ENCODE results near the gene DNMBP.
"Not testable (repeated sequence)": the region's sequence is repeated elsewhere in the genome, so short reads cannot be mapped to it uniquely, and the experiment has no call there.

The DNMBP gene

DNA sequence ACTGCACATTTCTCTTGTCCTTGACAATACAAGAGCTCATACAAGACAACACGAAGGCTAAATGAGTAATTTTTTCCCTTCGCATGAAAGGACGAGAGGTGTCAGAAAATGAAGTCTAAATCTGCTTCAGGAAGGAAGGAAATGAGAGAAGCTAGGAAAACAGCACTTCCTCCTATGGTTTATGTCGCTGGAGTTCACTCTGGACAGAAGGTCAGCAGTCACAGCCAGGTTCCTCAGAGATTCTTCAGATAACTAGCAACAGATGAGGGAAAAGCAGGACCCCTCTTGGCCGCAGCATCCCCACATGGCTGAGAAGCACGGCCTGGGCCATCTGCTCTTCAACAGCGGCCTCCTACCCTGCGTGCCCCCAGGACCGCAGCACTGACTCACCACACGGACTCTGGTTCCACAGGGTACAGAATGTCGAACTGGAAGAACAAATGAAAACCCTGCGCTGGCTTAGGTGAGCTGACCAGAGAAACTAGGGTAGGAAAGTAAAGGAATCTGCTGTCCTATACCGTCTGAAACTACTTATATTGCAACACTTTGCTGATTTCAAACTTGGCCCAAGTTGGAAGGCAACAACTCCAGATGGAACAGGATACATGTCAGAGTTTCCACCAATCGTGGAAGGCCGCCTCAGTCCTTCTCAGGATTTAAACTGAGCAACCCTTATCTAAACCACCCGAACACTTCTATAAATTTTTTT, 26.3 kb downstream of the DNMBP start:
- no peak for DNase-seq

DNA sequence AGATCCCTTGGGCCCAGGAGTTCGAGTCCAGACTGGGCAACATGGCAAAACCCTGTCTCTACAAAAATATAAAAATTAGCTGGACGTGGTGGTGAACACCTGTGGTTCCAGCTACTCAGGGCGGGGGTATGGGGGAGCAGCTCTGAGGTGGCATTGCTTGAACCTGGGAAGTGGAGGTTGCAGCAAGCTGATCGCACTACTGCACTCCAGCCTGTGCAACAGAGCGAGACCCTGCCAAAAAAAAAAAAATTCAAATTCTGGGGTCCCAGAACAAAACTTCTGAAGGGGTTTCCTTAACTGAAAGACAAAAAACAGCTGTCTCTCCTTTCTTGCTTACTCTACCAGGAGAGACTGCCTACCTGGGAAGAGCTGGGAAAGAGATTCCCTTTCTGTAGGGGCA, 27.0 kb downstream of the DNMBP start:
- no peak for DNase-seq

DNA sequence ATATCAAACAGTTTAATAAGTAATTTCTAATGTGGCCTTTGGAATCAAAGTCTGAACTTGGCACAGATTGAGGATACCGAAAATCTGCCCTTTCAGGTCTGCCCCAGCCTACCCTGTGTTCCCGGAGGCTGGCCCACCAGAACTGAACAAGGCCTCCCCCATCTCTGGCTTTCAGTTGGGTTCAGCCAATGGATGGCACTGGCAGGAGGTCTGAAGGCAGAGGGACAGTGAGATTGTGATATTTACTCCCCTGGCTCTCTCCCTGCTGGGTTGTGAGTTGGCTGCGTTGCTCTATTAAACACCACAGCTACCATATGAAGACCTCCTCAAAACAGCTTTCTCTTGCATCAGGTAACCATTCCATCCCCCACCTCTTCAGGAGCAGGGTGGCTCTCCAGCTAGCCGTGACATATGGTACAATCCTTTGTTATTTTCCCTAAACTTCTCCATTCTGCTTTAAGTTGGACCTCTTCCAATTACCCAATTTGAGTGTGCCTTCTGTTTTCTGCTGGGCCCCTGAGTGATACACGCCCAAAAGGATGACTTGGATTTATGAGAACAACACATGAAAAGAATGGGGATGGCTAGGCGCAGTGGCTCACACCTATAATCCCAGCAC, 28.1 kb downstream of the DNMBP start:
- DNase-seq = no peak

DNA sequence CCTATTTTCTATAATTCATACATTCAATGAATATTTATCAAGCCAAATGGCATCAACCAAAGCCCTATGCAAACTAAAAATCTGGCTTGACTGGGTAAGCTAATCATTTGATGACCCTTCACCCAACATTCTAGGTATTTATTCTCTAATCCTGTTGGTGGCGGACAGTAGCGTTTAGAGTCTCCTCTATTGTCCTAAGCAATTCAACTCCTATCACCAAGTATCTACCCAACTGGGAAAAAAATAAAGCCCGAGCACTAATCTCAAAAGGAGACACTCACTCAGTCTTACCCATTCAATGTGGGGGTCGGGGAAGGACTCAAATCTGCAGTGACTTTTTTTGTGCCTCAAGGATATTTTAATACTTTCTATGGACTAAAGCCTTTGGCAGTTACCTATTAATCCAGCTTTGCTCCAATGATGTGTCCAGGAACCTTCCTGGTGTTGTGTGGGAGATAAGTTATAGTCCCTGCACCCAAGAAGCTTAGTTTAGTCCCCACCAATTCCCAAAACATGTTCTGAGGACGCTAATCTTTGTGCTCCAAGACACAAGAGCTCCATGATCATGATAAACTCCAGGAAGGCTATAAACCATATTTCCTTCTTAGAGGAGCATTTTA, 30.6 kb downstream of the DNMBP start:
- no peak for DNase-seq

DNA sequence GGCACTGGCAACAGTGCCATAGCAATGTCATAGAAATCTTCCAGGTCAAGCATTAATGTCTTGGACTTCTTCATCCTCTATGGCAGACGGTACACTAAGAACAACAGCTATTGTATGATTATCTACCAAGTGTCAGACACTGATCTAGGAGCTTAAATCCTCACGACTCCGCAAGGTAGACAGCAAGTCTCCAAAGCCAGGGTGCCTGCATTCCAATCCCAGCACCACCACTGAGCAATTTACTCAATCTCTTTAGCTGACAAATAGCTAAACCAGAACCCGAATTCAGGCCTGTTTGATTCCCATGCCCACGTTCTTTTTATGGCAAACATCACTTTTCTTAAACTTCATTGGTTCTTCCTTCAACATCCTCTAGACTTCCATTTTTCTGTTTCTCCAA, 31.8 kb downstream of the DNMBP start:
- no peak for DNase-seq

DNA sequence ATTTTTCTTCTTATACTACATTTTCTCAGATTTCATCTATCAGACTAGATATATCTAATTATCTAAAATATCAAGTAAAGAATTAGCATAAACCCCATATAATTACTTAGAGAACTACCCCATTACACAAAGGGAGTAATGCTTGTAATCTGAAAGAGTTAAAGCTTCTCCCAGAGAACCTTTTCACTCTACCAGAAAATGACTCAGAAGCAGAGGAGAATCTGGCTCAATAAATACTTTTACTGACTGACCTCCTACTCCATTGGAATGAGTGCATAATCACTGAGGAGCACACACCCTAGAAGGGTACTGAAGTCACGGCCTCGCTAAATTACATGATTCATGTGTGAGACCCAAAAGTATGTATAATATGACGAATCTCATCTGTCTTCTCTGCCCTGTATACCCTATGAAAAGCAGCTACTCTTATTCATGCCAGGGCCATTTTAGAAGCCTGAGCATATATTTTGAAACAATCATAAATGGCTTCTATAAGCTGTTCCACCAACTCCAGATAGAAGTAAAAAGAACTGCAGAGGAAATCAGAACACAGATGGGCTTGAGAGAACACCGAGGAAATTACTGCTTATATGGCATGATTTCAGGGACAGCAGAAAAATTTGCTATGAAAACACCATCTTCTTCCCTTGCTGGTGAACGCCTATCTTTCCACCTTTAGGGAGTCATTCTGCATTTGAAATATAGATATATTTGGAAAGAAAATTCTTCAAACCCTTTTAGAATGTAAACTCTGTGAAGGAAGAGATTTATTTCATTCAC, 32.7 kb downstream of the DNMBP start:
- no peak for DNase-seq

DNA sequence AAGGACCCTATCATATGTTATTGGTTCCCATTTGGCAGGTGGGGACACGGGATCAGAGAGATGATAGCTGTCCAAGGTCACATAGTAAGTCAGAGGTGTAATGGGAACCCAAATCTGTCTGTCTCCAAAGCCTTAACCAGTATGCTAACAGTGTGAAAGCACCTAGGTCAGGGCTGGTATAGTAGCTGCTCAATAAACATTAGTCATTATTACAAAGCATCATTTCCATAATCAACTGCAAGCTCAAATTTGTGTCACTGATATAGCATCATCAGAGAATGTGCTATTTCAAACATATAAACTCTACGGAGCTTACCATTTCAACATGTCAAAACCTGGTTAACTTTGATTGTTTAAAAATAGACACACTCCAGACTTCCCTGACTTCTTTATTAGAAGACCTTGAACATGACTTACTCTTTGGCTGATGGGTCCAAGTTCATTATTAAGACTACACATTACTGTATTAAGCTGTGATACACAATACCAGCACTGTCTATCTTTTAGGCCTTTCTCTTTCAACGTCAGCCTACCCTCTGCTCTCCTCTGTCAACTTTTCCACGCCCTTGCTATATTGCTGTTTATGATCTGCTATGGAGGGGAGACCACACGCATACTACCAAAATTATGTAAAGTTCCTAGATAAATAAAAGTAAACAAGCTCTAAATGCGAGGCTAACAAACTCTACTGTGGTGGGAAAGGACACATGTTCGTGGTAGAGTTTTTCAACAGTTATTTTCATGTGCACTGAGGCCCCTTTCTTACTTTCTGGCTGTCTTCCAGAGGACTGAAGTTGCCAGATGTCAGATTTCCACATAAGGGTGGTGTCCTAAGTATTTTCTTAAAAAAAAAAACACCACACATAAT, 33.6 kb downstream of the DNMBP start:
- no peak for DNase-seq

DNA sequence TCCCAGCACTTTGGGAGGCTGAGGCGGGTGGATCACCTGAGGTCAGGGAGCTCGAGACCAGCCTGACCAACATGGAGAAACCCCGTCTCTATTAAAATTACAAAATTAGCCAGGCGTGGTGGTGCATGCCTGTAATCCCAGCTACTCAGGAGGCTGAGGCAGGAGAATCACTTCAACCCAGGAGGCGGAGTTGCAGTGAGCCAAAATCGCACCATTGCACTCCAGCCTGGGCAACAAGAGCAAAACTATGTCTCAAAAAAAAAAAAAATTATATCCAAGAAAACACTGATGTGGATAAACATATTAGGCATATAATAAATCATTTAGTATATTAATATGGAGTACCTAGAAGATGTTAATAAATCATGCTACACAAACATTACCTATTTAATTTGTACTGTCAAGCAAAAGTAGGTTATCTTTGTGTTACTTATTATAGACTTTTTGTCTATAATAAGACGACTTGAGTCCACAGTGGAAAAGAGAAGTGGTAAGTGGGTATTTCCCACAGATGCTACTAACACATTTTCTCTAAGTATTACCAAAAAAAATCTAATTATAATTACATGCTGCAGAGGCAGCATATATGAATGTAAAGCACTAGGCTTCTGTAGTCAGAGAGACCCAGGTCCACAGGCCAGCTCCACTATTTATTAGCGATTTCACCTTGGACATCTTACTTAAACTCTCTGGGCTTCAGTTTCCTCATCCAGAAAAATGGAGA, 34.5 kb downstream of the DNMBP start:
- no peak for DNase-seq

DNA sequence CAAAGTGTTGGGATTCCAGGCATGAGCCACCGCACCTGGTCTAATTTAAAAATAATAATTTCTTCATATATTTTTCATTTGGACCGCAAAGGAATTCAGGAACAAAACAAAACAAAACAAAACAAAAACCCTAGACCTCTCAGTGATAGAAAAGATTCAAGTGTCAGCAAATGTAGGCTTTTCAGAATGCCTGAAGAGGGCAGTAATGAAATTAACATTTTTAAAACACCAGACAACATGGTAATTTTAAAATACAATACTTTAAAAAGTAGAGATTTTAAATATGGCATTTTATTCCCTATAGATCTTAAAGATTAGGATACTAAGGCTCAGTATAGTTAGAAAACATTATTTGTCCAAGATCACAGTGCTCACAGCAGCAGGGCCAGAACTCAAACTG, 36.6 kb downstream of the DNMBP start:
- no peak for DNase-seq

DNA sequence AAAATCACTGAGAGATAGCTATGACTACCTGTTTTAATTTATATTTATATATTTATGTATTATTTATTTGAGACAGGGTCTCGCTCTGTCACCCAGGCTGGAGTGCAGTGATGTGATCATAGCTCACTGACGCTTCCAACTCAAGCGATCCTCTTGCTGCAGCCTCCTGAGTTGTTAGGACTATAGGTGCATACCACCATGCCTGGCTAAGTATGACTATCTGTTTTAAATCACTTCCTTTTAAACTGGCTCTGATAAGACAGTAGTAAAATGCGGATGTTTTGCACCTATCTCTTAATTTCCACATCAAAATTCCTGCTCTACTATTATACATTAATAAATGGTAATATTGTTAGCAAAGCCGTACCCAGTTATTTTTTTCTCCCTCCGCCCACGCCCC, 41.8 kb downstream of the DNMBP start:
- DNase-seq = no peak

DNA sequence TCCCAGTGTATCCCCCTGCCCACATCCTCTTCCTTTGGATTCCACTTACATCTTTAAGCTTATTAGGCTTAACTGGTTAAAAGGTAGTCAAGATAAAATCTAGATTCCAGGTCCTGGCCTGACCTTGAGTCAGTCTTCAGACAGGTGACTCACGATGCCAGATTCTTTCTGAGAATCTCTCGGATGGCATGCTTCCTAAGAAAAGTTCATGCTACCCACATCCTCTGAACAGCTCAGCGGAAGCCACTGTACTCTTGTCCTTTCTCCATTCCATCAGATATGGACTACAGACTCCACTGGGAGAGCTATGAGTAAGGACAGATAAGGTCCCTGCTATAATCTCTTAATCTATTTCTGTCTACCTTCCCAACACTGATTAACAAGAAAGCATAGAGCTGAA, 43.4 kb downstream of the DNMBP start:
- no peak for DNase-seq

DNA sequence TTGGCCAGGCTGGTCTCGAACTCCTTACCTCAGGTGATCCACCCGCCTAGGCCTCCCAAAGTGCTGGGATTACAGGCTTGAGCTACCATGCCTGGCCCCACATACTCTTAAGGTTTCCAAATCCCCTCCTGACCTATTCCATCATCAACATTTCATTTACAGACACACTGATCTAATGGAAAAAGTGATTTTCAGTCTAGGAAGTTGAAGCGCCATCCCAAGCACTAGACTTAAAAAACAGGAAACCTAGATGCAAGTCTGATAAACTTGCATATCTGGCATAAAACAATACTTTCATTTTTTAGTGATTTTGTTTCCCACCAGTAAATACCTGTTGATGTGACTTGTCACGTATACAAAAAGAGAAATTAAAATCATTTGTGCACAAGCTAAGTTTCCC, 44.0 kb downstream of the DNMBP start:
- no peak for DNase-seq

DNA sequence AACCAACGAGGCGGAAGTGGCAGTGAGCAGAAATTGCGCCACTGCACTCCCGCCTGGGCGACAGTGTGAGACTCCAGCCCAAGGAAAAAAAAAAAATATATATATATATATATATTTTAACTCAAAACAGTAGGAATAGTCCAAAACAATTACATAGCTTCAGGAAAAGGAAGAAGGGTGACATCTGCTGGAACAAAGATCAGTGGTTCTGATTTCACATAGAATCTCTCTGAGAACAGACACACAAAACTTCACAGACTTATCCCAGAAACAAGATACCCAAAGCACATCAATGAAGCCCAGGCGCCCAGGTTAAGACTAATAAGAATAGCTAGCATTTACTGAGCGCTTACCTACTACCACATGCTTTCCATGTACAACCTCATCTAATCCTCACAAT, 45.0 kb downstream of the DNMBP start:
- DNase-seq = no peak

DNA sequence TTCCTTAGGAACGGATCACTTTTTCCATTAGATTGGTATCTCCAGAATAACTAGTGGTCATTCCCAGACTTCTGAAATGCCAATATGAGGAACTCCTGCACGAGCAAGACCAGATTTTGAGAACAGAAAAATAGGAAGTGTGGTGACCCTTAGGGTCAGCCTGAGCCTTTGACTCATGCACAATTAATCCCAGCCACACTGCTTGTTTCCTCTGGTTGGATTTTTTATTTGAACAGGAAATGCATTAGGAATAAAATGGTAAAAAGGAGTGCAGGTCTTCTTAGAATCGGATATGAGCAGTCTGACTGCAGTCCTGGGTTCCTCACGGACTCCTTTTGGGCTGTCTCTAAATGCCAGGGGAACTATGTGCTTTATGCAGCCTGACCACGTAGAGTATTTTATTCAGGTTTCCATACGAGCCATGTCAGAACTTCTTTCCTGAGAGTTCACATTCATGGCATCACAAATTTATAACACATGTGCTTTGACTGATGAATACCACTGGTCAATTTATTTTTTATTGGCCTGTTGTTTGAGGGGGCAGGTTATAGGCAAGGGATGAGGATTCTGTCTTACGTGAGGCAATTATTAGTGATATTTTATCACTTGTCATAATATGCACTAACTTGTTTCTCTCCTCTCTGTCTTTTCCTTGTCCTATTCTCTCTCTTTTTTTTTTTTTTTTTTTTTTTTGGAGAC, 46.1 kb downstream of the DNMBP start:
- not testable (repeated sequence) for DNase-seq

DNA sequence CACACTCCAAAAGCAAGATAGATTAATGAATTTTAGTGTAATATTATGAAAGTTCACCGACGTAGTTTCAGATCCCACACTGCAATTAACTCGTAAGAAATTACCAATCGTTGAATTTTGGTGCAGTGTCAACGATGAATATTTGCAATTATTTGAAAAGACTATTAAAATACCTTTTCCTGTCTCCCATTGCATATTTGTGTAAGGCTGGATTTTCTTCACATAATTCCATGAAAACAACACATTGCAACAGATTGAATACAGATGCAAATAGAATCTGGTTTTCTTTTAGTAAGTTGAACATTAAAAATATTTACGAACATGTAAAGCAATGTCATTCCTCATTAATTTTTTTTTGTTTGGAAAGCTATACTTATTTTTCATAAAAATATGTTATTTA, 50.9 kb downstream of the DNMBP start:
- no peak for DNase-seq

DNA sequence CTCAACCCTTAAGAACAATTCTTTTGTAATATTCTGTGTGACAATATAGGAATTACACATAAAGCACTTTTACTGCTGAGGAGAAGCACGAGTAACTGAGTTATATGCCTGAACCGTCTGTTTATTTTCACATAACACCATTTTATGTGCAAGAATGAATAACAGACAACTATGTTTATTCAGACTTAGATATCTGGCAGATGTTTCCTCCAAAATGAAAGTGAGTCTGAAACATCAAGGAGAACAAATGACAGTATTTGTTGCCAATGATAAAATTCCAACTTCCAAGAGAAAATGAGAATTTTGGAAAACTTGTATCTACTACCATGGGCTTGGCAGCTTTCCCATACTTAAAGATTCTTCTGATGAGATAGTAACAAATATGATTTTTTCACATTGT, 51.4 kb downstream of the DNMBP start:
- no peak for DNase-seq

DNA sequence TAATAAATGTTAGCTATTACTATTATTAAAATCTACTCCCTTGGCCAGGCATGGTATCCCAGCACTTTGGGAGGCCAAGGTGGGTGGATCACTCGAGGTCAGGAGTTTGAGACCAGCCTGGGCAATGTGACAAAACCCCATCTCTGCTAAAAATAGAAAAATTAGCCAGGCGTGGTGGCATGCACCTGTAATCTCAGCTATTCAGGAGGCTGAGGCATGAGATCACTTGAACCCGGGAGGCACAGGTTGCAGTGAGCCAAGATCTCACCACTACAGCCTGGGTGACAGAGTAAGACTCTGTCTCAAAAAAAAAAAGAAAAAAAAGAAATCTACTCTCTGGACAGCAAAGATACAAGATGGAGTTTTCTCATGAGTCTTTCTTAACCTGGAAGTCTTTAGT, 56.2 kb downstream of the DNMBP start:
- not testable (repeated sequence) for DNase-seq

DNA sequence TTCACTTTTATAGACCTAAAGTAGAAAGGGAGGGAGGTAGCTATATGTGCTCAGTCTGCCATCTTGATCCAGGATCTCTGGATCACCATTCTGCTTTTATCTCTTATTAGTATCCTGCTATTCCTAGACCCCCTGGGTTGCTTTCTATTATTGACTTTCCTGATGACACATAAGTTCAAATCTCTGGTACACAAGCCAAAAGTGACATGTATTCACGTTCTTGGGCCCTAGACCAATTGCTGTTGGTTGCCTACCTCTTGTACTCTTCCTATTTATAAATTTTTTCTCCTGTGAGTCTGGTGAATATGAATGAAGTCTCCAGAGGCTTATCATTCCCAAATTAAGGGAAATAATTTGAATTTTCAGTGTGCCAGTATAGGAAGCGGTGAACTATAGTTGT, 56.9 kb downstream of the DNMBP start:
- no peak for DNase-seq

DNA sequence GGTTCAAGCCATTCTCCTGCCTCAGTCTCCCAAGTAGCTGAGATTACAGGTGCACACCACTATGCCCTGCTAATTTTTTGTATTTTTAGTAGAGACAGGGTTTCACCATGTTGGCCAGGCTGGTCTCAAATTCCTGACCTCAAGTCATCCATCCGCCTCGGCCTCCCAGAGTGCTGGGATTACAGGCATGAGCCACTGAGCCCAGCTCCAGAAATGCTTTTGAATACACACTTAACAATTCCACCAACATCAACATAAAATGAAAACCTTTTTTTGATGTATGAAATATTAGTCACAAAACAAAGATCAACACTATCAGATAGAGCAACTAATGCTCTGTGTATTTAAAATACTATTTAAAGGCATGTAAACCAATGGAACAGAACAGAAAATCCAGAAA, 63.7 kb downstream of the DNMBP start:
- not testable (repeated sequence) for DNase-seq

DNA sequence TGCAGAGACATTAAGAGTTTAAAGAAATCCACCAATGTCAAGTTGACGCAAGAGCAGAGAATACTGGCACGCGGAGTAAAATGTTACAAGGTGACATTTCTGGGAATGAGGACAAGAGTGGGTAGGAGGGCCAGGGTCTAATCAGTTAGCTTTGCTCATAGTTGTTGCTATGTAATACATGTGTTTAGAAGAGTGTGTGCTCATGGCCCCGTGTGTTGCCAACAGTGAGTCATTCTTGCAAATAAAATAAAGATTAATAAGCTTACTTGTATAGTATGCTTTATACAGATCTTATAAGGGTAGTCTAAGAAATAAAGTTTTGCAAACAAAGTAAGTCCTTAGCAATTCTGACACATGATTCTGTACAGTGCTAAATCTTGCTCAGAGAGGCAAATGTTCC, 64.5 kb downstream of the DNMBP start:
- no peak for DNase-seq

DNA sequence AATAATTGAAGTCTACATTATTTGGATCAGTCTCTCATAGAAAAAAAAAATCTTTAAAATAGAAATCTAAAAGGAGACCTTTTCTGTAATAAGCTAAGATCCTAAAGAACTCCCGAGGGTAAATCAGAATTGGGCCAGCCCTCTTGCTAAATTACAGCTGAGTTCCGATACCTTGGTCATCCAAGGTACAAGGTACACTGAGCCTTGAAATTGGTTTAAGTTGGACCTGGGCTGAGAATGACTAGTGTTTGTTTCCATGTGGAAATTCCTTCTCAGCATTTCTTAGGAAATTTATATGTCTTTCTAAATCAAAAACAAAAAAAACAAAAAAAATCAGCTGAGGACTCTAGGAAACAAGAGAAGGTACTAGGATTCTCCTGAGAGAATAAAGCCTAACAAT, 64.9 kb downstream of the DNMBP start:
- DNase-seq = no peak

DNA sequence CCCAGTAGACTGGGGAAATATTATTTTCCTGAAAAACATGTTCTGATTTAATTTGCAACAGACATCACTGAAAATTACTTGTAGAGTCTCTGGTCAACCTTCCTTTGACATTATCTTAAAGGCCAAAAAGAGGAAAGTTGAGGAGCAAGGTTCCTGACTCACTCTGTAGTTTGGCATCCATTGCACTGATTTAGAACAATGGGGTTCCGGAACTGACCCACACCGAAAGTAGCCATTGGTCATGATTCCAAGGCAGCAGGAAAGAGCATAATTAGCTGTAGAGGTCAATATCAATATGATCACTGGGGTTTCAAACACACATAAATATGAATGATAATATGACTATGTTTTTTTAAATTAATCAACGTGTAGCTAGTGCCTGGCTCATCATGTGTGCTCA, 65.8 kb downstream of the DNMBP start:
- no peak for DNase-seq

All from NCI-H187 treated with DMSO at 0.1 percent for 48 hours (cell line).